ENCODE data around the gene LAX1.
A peak's percentile ranks its signal among the peaks of the same experiment; 100 is the strongest.
"Not testable (repeated sequence)": the region's sequence is repeated elsewhere in the genome, so short reads cannot be mapped to it uniquely, and the experiment has no call there.

LAX1 gene

GRCh38 chr1:203769505-203770343, 4.7 kb downstream of the LAX1 start:
- peak; percentile 90 for DNase-seq

GRCh38 chr1:203771901-203772301, 6.9 kb downstream of the LAX1 start:
- DNase-seq, result no peak

GRCh38 chr1:203772836-203773235, 7.9 kb downstream of the LAX1 start:
- peak; percentile 50 for DNase-seq

DNA sequence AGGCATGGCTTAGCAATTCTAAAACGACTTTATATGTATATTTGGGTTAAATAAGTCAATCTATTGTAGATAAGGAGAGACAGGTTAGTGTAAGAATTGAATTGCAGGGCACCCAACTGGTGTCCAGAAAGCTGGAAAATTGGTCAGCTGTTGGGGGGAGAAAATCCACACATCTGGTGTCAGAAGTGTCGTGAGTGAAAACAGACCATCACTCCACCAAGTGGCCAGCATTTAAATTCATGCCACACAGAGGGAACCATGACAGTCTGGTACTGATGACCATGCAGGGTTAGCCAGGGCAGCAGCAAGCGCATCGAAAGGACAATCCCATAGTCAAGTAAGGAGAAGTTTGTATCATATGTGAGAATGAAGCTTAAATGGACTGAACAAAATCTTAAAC, 11.7 kb downstream of the LAX1 start:
- DNase-seq, result peak; percentile 38

DNA sequence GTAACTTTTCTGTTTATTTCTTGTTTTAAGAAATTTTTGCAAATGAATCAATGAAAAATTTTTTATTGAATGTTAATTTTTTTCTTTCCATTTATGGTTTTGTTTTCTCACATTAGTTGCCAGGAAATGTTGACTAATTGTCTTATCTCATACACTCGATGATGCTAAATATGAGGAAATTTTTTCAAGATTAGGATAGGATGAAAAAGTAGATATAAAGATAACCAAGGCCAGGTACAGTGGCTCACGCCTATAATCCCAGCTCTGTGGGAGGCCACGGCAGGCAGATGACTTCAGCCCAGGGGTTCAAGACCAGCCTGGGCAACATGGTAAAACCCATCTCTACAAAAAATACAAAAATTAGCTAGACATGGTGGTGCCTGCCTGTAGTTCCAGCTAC, 12.6 kb downstream of the LAX1 start:
- no peak for DNase-seq

DNA sequence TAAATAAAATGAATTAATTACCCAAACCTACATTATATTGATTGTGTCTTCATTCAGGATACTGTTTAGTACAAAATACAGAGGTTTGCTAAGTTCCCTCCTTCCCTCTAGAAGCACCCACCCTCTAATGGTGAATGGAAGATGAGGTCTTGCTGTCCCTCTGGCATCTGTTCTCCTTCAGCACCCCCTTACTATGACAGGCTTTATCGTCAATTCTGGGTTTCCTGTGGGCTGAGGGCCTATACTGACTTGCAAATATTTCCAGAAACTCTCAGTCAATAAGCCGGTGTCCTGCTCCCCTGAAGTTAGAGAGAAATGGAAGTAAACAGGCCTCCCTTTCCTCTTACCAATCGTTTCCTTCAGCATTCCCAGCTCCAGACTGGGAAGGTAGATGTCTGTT, 13.2 kb downstream of the LAX1 start:
- no peak for DNase-seq

DNA sequence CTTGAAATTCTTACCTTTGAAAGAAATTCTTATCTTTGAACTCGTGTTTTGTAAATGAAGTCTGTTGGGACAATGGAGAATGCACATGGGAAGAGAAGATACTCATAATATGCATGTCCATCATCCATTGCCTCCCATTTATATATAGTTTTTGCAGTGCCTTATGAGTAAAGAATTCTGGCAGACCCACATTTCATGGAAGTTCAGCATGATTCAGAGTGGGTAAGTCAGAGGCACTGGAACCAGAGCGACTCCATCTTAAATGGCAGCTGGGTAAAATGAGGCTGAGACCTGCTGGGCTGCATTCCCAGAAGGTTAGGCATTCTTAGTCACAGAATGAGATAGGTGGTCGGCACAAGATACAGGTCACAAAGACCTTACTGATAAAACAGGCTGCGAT, 13.8 kb downstream of the LAX1 start:
- no peak for DNase-seq

GRCh38 chr1:203781962-203782361, 17.0 kb downstream of the LAX1 start:
- no peak for DNase-seq

DNA sequence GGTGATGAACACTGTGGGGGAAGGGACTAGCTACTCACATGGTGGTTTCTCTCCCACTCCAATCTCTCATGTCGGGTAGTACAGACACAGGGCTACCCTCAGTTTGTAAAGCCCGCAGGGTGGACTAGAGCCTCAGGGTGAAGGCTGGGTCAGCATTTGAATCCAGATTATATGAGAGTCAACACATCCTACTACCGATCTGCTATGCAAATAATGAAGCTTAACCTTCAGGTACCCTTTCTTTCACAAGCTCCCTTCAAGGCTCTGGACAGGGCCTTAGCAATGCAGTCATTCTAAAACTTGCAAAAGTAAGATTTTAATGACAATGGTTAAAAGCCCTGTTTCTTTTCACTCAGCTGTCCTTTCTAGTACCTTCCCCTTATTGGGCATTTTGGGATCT, 25.0 kb downstream of the LAX1 start:
- DNase-seq, result no peak

DNA sequence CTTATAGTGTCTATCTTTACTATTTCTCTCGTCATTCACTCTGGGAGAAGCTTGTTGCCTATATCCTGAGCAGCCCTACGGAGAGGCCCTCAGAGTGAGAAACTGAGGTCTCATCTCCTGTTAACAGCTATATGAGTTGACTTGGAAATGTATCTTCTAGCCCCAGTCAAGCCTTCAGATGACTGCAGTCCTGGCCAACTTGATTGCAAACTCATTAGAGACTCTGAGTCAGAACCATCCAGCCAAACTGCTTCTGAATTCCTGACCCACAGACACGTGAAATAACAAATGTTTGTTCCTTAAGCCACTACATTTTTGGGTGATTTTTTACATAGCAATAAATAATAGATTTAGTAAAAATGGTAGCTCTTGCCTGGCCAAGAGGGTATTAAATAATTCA, 26.5 kb downstream of the LAX1 start:
- no peak for DNase-seq

DNA sequence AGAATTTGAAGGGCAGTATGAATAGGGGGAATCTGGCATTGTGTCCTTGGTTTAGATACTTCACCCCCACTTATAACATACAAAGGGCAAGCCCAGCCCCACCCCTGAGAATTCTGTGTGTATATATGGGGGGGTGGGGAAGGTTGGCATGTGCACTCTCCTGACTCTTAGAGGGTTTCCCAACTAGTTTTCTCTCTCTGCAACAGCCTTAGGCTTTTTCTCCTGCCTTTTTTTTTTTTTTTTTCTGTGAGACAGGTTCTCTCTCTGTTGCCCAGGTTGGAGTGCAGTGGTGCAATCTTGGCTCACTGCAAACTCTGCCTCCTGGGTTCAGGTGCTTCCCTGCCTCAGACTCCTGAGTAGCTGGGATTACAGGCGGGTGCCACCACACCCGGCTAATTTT, 27.5 kb downstream of the LAX1 start:
- DNase-seq, result no peak

GRCh38 chr1:203793561-203793960, 28.6 kb downstream of the LAX1 start:
- DNase-seq, result not testable (repeated sequence)

DNA sequence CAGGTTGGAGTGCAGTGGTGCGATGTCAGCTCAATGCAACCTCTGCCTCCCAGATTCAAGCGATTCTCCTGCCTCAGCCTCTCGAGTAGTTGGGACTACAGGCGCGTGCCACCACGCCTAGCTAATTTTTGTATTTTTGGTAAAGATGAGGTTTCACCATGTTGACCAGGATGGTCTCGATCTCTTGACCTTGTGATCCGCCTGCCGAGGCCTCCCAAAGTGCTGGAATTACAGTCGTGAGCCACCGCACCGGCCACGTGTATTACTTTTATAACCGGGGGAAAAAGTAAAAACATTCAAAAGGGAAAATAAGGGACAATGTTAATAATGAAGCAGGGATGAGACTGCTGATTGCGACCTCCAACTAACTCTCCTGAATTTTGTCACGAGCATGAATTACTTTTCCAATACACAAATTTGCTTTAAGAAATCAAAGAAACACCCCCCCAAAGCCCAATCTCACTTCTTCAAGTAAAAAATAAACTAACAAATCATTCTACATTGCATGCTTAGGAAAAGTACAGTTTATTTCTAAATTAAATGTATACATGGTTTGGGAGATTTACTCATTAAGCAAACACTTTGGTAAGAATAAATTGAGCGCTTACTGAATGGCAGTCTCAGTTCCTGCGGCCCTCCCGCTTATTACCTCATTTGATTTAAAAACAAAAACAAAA, 29.9 kb downstream of the LAX1 start:
- DNase-seq, result no peak

GRCh38 chr1:203795441-203796235, 30.7 kb downstream of the LAX1 start, which contains the start of the genes ZBED6 and ZC3H11A:
Gene ZBED6 (plus strand): TSS chr1:203795623. CDS start chr1:203797523, 1,900 bp downstream.
Gene ZC3H11A (plus strand): TSS chr1:203795623. CDS start chr1:203817071, 21,448 bp downstream.
- DNase-seq, result peak; percentile 99

- DNase-seq, result peak; percentile 69
Observed at GRCh38 chr1:203796236-203796605, 31.2 kb downstream of the LAX1 start.

DNA sequence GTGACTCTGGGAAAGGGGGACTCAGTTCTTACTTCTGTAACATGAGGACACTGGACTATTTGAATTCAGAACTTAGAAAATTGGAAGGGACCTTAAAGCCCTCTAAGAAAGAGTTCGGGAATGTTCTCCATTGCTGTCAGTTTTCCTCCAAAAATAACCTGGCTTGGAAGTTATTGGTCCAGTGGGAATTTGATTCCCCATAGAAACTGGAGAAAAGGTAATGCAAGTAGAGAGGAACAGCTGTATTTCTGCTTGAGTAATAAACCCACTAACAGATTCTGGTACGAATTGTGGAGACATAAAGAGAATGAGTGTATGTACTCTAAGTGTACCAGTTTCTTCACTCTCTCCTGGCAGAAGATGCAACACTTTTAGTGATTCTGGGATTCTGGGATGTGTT, 32.2 kb downstream of the LAX1 start:
- no peak for DNase-seq

GRCh38 chr1:203797948-203798655, 33.1 kb downstream of the LAX1 start:
- peak; percentile 37 for DNase-seq

DNA sequence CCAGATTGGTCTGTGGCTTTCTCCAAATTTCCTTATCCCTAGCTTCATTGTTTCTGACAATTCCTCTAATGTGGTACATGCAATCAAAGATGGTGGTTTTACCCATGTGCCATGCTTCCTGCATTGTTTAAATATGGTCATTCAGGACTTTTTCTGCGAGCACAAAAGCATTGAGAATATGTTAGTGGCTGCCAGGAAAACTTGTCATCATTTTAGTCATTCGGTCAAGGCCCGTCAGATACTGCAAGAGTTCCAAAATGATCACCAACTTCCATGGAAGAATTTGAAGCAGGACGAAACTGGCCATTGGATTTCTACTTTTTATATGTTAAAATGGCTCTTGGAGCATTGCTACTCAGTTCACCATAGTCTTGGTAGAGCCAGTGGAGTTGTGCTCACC, 34.2 kb downstream of the LAX1 start:
- DNase-seq, result no peak

GRCh38 chr1:203799971-203800370, 35.0 kb downstream of the LAX1 start:
- DNase-seq, result no peak

GRCh38 chr1:203805689-203806088, 40.7 kb downstream of the LAX1 start:
- DNase-seq, result no peak

DNA sequence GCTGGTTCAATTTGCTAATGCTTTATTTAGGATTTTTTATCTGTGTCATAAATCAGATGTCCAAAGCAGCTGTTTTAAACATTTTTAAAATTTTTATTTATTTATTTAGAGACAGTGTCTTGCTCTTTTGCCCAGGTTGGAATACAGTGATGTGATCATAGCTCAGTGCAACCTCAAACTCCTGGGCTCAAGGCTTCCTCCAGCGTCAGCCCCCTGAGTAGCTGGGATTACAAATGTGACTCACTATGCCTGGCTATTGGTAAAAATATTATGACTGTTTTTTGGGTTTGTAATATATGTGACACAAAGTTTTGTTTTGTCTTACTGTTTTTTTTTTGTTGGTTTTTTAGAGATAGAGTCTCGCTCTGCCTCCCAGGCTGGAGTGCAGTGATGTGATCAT, 42.2 kb downstream of the LAX1 start:
- no peak for DNase-seq

DNA sequence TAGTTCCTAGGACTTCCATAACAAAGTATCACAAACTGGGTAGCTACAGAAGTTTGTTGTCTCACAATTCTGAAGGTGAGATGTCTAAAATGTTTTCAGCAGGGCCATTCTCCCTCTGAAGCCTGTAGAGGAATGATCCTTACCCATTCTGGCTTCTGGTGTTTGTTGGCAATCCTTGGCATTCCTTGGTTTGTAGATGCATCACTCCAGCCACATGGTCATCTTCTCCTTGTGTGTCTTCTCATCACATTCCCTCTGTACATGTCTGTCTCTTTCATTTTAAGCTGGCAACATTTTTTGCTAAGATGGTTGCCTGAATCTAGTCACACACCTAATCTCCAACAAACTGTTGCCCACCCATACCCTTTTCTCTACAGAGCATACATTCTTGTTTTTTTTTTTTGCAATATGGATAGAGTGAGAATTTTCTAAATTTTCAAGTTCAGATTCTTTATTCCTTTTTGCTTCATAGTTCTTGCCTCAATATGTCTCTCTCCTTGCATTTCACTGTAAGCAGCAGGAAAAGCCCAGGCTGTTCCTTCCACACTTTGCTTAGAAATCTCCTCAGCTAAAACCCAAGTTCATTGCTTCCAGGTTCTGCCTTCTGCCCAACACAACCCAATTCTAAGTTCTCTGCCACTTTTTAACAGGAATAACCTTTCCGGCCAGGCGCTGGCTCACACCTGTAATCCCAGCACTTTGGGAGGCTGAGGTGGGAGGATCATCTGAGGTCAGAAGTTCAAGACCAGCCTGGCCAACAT, 48.8 kb downstream of the LAX1 start:
- no peak for DNase-seq

Data from NCI-H69 (cell line).